ENCODE data around the gene TTC17.

Gene TTC17

DNA sequence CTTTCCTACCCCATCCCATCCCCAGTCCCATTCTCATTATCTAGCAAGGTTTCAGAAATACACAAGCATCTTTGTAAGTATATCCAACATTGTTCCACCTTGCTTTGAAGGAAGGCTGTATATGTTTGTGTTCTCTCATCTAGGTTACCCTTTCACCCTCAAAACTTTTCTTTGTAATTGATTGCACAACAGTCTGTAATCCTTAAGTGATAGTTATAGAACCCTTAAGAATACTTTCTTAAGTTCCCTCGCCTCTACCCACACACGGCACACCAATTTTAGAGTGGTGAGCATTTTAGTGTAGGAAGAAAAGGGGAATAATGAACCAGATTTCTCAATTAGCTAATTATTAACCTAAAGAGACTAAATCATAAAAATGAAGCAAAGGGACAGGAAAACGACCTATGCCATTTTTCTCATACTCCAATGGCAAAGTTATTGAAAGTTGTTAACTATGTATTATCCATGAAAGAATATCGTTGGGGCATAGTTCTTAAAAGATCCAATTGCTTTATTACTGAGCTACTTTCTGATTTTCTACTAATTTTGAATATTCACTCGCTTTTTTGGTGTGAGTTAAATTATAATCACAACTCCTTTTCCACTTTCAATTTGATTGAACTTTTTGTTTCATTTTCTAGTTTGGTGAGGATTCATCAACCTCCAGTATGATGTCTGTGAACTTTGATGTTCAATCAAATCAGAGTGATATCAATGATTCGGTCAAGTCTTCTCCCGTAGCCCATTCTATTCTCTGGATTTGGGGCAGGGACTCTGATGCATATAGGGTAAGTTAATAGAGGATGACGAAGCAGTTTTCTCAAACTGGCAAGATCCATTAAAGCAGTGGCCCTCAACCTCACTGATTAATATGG is 44.9 kb downstream of the TTC17 start:
- no peak overlapping the region for H3K27ac ChIP-seq
- TF ChIP-seq, protein P1, sequence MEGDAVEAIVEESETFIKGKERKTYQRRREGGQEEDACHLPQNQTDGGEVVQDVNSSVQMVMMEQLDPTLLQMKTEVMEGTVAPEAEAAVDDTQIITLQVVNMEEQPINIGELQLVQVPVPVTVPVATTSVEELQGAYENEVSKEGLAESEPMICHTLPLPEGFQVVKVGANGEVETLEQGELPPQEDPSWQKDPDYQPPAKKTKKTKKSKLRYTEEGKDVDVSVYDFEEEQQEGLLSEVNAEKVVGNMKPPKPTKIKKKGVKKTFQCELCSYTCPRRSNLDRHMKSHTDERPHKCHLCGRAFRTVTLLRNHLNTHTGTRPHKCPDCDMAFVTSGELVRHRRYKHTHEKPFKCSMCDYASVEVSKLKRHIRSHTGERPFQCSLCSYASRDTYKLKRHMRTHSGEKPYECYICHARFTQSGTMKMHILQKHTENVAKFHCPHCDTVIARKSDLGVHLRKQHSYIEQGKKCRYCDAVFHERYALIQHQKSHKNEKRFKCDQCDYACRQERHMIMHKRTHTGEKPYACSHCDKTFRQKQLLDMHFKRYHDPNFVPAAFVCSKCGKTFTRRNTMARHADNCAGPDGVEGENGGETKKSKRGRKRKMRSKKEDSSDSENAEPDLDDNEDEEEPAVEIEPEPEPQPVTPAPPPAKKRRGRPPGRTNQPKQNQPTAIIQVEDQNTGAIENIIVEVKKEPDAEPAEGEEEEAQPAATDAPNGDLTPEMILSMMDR (IDR thresholded peaks at IDR 0.05), result no peak
- no peak for TF ChIP-seq ZFX (IDR thresholded peaks at IDR 0.05; ENCODE audit: borderline replicate concordance)

DNA sequence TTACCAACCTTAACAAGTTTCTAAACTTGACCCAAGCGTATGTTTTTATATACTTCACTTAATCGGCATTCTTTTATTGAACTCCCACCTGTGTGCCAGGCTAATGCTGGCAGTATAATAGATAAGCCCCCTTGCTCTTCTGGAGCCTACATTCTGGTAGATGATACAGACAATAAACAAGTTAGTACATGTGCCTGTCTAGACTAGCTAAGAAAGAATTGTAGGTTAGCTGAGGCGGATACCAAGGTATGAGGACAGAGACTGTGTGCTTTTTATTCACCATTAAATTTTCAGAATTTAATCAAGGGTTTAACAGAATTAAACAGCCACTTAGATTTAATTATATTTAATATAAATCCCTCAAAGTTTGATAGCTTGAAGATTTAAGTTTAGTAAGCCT is 45.7 kb downstream of the TTC17 start:
- H3K27ac ChIP-seq, result no peak overlapping the region
- TF ChIP-seq ZFX (IDR thresholded peaks at IDR 0.05; ENCODE audit: borderline replicate concordance), result no peak
- TF ChIP-seq, protein P1 (IDR thresholded peaks at IDR 0.05), result no peak

DNA sequence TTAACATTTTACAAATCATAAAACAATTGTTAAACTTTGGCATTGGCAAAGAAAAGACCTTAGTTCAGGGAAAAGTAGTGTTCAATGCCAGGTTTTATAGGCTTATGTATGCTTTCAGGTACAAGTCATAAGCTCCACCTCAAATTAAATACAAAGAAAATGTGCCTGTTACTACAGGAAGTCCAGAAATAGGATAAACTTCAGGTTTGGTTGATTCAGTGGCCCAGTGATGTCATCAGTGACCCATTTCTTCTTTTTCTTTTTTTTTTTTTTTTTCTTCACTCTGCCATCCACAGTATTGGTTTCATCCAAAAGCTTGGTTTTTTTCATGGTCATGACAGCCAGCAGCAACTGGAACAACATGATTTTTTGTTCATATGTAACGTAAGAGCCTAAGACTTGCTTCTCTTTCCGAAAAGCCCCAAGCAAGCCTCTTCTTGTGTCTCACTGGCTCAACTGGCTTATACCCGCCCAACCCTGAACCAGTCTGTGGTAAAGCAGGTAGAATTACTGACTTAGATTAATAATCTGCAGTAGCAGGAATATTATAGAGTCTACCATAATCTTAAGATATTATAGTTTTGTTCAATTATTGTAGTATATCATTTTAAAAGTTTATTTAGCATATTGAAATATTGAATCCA is 46.2 kb downstream of the TTC17 start:
- H3K27ac ChIP-seq, result no peak overlapping the region
- TF ChIP-seq, protein P1 (IDR thresholded peaks at IDR 0.05), result no peak
- no peak for TF ChIP-seq ZFX (IDR thresholded peaks at IDR 0.05; ENCODE audit: borderline replicate concordance)

GRCh38 chr11:43408277-43408676 is 49.6 kb downstream of the TTC17 start:
- TF ChIP-seq ZFX (IDR thresholded peaks at IDR 0.05; ENCODE audit: borderline replicate concordance), result no peak
- TF ChIP-seq, protein P1 (IDR thresholded peaks at IDR 0.05), result no peak
- H3K27ac ChIP-seq, result peak overlapping the region; percentile 77

DNA sequence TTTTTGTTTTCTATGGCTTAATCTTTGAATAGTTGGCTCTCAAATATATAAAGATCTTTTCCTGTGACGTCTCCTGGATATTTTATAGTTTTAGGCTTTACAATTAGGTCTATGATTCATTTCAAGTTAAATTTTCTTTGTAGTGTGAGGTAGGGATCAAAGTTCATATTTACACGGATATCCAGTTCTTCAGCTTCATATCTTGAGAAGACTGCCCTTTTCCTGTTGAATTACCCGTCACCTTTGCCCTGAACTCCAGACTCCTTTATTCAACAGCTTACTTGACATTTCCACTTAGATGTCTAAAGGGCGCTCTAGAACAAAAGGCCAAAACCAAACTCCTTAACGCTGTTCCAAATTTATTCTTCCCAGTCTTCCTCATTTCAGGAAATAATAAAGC is 51.7 kb downstream of the TTC17 start:
- TF ChIP-seq, protein P1 (IDR thresholded peaks at IDR 0.05), result no peak
- peak overlapping the region; percentile 77 for H3K27ac ChIP-seq

DNA sequence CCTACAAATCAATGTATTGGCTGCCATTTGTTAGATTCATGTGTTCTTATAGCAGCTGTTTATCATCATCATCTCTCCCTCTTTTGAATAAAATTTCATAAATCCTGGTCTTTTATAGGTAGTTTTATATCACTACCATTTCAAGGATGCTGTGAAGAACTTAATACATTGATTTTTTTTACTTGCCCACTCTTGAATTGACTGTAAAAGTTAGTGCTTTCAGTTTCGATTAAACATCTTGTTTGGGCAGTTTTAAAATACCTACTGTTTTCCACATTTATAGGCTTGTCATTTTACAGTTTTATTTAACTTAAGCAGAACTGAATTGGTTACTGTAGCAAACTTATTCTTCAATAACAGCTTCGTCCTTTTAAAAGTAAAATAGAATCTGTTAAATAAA is 59.5 kb downstream of the TTC17 start:
- no peak overlapping the region for H3K27ac ChIP-seq
- no peak for TF ChIP-seq ZFX (IDR thresholded peaks at IDR 0.05; ENCODE audit: borderline replicate concordance)
- TF ChIP-seq, protein P1 (IDR thresholded peaks at IDR 0.05), result no peak

DNA sequence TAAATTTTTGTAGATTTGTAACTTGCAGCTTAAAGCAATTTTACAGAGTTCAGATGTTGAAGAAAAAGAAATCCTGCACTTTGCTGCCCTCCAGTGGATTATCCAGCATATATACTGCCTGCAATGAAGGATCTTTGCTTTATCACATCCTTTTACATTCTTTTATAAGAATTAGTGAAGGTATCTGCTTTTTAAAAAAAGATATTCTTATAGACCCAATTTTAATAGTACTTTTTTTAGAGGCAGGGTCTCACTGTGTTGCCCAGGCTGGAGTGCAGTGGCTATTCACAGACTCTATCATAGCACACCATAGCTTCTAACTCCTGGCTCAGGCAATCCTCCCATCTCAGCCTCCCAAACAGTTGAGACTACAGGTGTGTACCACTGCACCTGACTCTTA is 60.7 kb downstream of the TTC17 start:
- no peak overlapping the region for H3K27ac ChIP-seq

More for the DNA sequence above, 60.7 kb downstream of the TTC17 start:
- TF ChIP-seq, protein P1 (IDR thresholded peaks at IDR 0.05), result peak; percentile 86
- TF ChIP-seq ZFX (IDR thresholded peaks at IDR 0.05; ENCODE audit: borderline replicate concordance), result no peak

Data from 22Rv1 (cell line).